A673 (cell line): ENCODE data around the gene DMRT3. TPM values are rescaled to one million over a fixed set of nuclear protein-coding genes. Genes with fewer than 3 reads are reported as not detected.

ENCODE experiments used
- BruUV-seq: library from RNA; stranded (reverse); fragments of 400-500 nt; replicated peaks from 2 replicates; lab custom pipeline; 2021; lab: Mats Ljungman, UMichigan
- CTCF ChIA-PET: fragments of 300-600 bp; sonication (Branson Sonifier 250); formaldehyde crosslinking; loops from one replicate; lab custom pipeline; 2022; ENCODE audit warnings: antibody characterized with exemption; lab: Charles Lee
- POLR2A ChIA-PET: fragments of 300-600 bp; sonication (Branson Sonifier 250); formaldehyde crosslinking; loops from one replicate; lab custom pipeline; 2022; ENCODE audit warnings: antibody characterized with exemption; ENCODE audit not compliant: low non-redundant PET; lab: Charles Lee
- DNase-seq: peaks from one replicate; pipeline ENCODE4 v3.0.0-alpha.2; 2015; ENCODE audit warnings: low spot score
- H3K27ac ChIP-seq: fragments of 200-600 bp; sonication (generic); 2 replicates; pipeline ENCODE4 v1.5.1; 2016; ENCODE audit warnings: mixed run types, low read depth, mild to moderate bottlenecking, mixed read lengths, antibody characterized with exemption, low read length; ENCODE audit not compliant: poor library complexity, severe bottlenecking
- H3K27me3 ChIP-seq: fragments of 200-600 bp; sonication (generic); replicated peaks from 2 replicates; pipeline ENCODE4 v1.6.1; 2017; ENCODE audit warnings: mixed run types, low read depth, mild to moderate bottlenecking, mixed read lengths, antibody characterized with exemption, low read length; ENCODE audit not compliant: insufficient read depth, poor library complexity
- H3K36me3 ChIP-seq: fragments of 200-600 bp; sonication (generic); 2 replicates; pipeline ENCODE4 v1.6.1; 2016; ENCODE audit warnings: mixed run types, mild to moderate bottlenecking, mixed read lengths, antibody characterized with exemption, low read length; ENCODE audit not compliant: insufficient read depth, poor library complexity, severe bottlenecking
- H3K4me1 ChIP-seq: fragments of 200-600 bp; sonication (generic); 2 replicates; pipeline ENCODE4 v1.6.1; 2017; ENCODE audit warnings: mixed run types, mild to moderate bottlenecking, mixed read lengths, antibody characterized with exemption, low read length; ENCODE audit not compliant: insufficient read depth, poor library complexity, severe bottlenecking
- H3K4me3 ChIP-seq: fragments of 200-600 bp; sonication (generic); 2 replicates; pipeline ENCODE4 v1.5.1; 2016; ENCODE audit warnings: low read depth, mixed run types, mild to moderate bottlenecking, mixed read lengths, low read length; ENCODE audit not compliant: poor library complexity, severe bottlenecking
- H3K9me3 ChIP-seq: fragments of 200-600 bp; sonication (generic); 2 replicates; pipeline ENCODE4 v1.6.1; 2016; ENCODE audit warnings: mixed run types, low read depth, mild to moderate bottlenecking, mixed read lengths, antibody characterized with exemption, low read length; ENCODE audit not compliant: poor library complexity, severe bottlenecking
- EZH2 ChIP-seq: fragments of 200-600 bp; sonication (generic); IDR thresholded peaks from 2 replicates; pipeline ENCODE4 v1.6.1; 2017; ENCODE audit warnings: borderline replicate concordance, low read depth, mild to moderate bottlenecking, mixed read lengths, antibody characterized with exemption, low read length; ENCODE audit not compliant: poor library complexity, severe bottlenecking
- intact Hi-C: fragments of 100-400 bp; cut with micrococcal nuclease; formaldehyde crosslinking; loops from one replicate; pipeline ENCODE4 v1.10.0; 2022; ENCODE audit not compliant: unreplicated experiment
- total RNA-seq: library from RNA; stranded (reverse); gene quantifications from 2 replicates; pipeline ENCODE4 v1.2.3, GENCODE V29; 2021
- TF ChIP-seq, protein P1 (sequence below): fragments of 300-800, 200-600 bp; sonication (generic); conservative IDR thresholded peaks from 2 replicates; pipeline ENCODE4 v1.5.1; 2017; ENCODE audit warnings: low read depth, mild to moderate bottlenecking, antibody characterized with exemption, low read length, moderate library complexity, mixed read lengths

Gene DMRT3
- total RNA-seq, 1 experiment from 2014 or later: not detected

DNA sequence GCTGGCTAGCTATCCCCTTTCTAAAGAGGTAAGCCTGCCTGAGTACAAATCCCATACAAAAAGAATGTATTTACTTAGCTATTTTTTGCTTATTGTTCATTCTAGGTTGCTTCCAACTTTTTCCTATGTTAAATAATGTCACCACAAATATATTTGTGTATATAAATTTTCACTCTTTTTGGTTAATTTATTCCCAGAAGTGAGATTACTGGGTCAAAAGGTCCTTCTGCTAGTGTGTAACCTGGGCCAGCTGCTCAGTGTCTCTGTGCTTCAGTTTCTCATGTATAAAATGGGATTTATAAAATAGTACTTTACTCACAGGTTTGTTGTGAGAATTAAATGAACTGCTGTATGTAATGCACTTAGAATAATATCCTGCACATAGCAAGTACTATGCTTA lies 49.8 kb downstream of the DMRT3 start:
- CTCF ChIA-PET: no interaction called here
- intact Hi-C loops: no loop called here
- no peaks in the 10 kb centered on the region for H3K36me3 ChIP-seq
- no peak overlapping the region for H3K4me3 ChIP-seq
- no peak for DNase-seq
- no peak overlapping the region for H3K27ac ChIP-seq
- no TSS peak for BruUV-seq
- POLR2A ChIA-PET: no interaction called here
- no peak for TF ChIP-seq EZH2
- TF ChIP-seq, protein P1, sequence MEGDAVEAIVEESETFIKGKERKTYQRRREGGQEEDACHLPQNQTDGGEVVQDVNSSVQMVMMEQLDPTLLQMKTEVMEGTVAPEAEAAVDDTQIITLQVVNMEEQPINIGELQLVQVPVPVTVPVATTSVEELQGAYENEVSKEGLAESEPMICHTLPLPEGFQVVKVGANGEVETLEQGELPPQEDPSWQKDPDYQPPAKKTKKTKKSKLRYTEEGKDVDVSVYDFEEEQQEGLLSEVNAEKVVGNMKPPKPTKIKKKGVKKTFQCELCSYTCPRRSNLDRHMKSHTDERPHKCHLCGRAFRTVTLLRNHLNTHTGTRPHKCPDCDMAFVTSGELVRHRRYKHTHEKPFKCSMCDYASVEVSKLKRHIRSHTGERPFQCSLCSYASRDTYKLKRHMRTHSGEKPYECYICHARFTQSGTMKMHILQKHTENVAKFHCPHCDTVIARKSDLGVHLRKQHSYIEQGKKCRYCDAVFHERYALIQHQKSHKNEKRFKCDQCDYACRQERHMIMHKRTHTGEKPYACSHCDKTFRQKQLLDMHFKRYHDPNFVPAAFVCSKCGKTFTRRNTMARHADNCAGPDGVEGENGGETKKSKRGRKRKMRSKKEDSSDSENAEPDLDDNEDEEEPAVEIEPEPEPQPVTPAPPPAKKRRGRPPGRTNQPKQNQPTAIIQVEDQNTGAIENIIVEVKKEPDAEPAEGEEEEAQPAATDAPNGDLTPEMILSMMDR: no peak
- peaks cover 7% of the 10 kb centered on the region for H3K9me3 ChIP-seq
- no peaks in the 10 kb centered on the region for H3K4me1 ChIP-seq
- H3K27me3 ChIP-seq: peaks cover 42% of the 10 kb centered on the region

DNA sequence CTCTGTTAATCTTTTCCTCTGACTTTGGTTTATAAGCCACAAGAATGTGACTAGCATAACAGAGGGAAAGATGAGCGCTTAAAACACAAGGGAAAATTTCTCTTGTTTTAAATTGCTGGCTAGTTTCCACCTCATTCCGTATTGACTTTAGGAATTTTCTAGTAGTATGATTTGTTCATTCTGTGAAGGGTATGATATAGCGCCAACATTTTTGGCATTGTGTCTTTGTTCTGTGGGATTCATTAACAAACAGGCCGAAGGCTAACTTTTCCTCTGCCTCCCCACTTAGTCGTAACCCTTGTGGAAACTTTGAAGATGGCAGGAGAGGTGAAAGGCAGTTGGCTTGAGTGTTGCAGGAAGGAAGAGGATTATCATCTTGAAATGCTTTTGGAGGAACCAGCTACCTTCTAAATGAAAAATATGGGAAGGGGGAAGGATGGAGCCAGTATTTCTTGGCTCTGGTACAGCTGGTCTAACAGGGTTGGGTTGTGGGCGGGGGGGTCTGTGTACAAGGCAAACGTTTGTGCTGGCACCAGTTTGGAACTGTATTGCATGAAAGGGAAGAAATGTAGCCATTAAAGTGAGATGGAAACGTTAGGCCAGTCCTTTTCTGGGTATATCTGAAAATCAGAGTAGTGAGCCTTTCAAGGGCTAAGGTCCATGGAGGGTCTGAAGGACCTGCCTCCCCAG lies 52.2 kb downstream of the DMRT3 start:
- ChIA-PET POLR2A (no interaction called here), CTCF (no interaction called here)
- intact Hi-C loops: no loop called here
- DNase-seq: no peak
- BruUV-seq: no TSS peak
- TF ChIP-seq EZH2: no peak
- TF ChIP-seq, protein P1: no peak
- no peaks in the 10 kb centered on the region for H3K36me3 ChIP-seq
- no peak overlapping the region for H3K4me3 ChIP-seq
- no peaks in the 10 kb centered on the region for H3K4me1 ChIP-seq
- peaks cover 58% of the 10 kb centered on the region for H3K27me3 ChIP-seq
- H3K9me3 ChIP-seq: no peaks in the 10 kb centered on the region
- H3K27ac ChIP-seq: no peak overlapping the region

DNA sequence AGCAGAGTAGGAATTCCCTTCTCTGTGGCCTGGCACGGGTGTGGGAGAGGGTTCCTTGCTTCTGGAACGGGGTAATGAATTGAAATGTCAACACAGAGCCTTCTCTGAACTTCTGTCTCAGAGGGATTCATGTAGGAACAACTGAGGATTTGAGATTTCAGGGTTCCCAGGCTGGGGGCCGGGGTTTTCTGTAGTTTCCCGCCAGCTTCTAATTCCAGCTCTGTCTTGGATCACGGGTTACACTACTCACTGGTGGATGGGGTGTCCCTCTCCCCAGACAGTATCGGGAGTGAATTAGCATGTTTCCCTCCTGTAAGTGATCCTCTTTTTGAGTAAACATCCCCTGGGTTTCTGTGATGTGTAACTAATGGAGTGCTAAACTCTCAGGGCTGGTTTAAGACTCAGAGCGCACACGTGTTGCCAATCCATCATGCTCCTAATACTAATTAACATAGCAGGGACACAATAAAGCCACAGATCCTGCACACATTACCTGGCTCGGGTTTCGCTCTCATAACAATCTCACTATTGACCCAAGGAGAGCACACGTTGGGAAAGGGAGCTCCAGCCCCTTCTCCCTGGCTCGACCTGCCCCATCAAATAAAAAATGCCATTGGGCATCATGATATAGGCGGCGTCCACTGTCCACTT lies 55.6 kb downstream of the DMRT3 start:
- ChIA-PET CTCF (no interaction called here), POLR2A (no interaction called here)
- BruUV-seq: no TSS peak
- Histone ChIP-seq H3K4me3 (no peak overlapping the region), H3K27me3 (peaks cover 58% of the 10 kb centered on the region), H3K4me1 (no peaks in the 10 kb centered on the region), H3K27ac (no peak overlapping the region), H3K36me3 (no peaks in the 10 kb centered on the region), H3K9me3 (no peaks in the 10 kb centered on the region)
- intact Hi-C loops: no loop called here
- TF ChIP-seq, protein P1: no peak
- TF ChIP-seq EZH2: no peak
- no peak for DNase-seq
